GM19351 (cell line): ENCODE results near the gene TRAF3IP1.
A peak's percentile ranks its signal among the peaks of the same experiment; 100 is the strongest.

Experiments
- ATAC-seq: cut with Tn5 transposase; IDR thresholded peaks from one replicate; pipeline ENCODE4 v1.9.1; 2021; ENCODE audit warnings: mild to moderate bottlenecking, moderate library complexity; ENCODE audit not compliant: unreplicated experiment

Gene TRAF3IP1

DNA sequence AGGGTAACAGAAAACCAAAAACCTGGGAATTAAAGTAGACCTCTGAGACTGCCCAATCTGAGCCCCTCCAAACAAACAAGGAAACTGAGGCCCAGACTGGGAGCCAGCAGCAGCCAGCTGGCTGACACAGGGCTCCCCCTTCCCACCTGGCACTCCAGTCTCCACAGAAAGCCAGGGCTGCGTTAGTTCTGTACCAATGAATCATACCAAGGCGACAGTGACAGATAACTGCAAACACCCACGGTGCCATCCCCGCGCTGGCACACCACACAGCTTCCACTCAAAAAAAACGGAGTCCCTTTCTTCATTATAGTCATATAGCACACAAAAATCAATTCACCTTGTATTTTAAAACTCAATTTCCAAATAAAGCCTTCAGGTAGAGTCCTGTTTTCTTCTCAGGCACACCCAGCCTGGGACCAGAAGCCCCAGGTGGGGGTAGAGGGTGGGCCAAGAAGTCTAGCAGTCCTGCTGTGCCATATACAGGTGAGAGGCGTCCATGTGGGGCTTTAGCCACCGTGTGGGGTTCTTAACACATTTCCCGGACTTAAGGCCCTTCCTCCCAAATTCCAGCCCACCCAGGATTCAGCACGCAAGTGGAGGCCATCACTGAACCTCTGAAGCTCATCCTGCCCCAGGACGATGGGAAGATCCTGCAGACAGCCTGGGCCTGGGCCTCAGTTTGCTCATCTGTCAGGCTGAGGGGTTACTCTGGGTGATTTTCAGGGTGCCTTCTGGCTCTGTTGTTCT is 33.2 kb upstream of the TRAF3IP1 start:
- no peak for ATAC-seq

DNA sequence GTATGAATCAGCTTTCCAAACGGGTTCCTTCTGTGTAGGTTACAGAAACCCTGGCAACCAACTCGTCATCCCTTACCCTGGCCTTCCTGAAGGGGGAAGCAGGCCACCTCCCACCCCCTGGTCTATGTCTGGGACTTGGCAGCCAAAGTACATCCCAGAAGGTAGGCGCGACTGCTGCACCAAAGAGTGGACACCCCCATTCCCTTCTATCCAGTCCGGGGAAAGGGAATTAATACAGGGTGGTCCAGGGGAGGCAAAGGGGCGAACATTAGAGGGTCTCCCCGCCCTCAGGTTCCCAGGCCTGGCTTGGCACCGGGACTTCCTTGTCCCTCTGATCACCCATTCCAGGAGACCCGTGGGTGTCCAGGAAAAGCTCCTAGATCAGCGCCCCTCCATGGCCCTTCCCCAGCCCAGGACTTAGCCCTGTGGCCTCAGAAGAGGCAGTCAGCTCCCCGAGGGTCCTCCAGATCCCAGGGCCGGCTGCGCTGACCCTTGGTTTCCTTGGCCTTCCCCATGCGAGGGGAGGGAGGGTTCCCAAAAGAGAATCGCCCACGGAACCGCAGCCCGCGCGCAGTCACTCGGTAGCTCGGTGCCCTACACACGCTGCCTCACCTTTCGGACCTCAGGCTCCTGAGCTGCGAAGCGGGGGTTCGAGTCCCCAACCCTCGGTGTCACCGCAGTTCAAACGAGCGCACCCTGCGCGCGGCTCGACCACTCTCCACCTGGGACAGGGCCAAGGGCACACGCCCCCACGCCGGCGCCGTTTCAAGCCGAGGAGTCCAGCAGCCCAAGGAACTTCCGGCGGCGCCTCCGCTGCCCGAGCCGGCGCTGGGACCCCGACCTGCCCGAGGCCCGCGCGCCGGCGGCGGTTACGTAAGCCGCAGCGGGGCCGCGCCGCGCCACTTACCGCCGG is 32.3 kb upstream of the TRAF3IP1 start, which contains the start of gene PER2:
Gene PER2, minus strand, starts transcription at position 874 of the 913 bp plus-strand sequence. CDS start 10,674 bp downstream, outside the sequence.
- ATAC-seq = peak; percentile 32

DNA sequence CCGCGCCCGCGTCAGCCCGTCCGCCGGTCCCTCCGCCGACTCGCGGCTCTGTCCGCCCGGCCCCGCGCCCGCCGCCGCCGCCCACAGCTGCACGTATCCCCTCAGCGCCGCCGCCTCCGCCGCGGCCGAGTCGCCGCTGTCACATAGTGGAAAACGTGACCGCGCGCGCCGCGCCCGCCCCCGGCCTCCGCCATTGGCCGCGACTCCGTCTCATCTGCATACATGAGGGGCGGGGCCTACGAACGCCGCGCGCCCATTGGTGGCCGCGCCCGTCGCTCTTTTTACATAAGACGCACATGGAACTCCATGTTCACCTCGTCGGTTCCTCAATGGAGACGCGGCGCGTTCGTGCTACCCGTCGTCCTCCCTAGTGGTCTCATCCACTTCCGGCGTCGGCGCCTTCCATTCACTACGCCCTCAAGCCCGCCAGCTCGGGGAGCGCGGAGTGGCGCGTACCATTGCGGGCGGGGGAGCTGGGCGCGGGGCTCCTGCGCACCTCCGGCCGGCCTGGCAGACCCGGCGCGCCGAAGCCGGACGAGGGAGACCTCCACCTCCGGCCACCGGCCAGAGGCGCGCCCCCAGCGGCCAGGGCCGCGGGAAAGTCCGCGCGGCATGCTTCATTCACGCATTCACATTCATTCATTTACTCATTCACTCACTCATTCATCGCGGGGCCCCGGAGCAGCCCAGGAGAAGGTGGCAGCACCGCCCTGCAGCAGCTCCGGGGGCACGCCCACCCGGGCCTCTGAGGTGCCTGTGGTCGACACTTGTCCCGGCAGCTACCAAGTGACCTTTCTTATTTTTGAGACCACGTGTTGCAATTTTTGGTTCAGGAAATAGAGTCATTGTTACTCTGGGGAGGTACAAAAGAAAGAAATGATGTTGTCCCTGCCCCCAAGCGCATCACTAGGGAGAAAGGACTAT is 31.4 kb upstream of the TRAF3IP1 start:
- ATAC-seq = peak; percentile 88

DNA sequence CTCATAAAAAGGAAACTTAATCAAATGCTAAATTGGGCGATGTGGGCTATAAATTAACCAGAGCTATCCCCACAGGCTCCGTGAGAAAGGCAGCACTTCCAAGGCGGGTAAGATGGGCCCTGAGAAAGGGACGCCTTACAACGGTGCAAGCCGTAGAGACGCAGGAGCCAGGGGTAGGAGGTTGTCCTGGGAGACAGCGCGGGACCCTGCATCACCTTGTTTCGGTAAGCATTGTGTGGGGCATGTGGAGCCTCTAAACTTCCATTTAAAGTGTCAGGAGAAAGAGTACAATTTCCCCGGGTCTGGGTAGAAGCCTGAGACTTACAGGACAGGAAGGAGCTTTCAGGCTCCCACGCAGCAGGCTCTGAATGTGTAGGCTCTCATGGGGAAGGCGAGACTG is 30.7 kb upstream of the TRAF3IP1 start:
- ATAC-seq = no peak

DNA sequence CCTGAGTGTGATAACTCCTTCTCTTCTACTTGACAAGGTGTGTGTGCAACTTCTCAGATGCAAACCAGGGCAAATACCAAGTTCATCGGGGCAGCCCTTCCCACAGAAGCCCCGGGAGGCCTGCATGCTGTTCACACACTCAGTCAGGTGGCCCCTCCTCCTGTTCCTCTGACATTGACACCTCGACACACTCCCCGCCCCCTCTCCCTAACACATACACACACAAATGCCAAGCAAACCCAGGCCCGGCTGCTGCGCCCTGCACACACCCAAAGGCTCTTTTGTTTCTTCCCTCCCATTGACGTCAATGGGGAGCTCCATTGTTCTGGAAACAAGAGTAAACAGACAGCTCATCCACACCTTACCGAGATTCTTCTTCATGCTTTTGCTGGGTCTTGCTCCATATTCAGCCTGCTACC is 30.2 kb upstream of the TRAF3IP1 start:
- ATAC-seq = no peak

DNA sequence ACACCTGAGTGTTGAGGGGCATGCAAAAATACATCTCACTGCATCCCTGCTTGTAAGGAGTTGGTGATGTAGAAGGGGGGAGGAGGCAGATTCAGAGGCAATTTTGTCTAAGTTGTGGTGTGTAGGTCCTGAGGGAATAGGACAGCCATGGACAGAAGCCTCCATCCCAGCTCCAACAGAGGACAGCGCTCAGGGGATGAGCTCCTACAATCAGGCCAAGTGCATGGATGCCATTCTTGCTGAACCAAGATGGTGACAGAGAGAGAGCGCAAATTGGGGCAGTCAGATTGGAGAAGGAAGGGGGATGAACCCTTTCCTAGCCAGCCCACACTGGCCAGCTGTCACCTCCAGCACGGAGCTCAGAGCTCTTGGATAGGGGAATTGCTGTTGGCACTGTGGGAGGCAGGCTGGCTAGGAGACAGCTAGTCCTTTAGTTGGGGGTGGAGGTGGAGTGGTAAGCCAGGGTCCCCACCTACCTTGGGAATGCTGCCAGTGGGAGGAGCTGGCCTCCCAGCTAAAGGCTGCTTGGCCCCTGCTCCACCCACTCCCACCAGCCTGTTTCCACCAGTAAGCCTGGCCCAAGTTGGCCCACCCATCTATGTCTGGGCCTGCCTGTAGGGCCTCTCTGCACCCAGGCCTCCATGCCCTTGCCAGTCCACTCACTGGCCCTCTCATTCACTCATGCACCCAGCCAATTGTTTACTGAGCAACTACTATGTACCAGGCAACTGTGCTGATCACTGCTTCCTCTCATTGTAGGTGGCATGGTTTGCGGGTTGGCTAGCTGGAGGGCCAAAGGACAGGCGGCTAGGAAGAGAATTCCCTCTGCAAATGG is 29.4 kb upstream of the TRAF3IP1 start:
- ATAC-seq = no peak

DNA sequence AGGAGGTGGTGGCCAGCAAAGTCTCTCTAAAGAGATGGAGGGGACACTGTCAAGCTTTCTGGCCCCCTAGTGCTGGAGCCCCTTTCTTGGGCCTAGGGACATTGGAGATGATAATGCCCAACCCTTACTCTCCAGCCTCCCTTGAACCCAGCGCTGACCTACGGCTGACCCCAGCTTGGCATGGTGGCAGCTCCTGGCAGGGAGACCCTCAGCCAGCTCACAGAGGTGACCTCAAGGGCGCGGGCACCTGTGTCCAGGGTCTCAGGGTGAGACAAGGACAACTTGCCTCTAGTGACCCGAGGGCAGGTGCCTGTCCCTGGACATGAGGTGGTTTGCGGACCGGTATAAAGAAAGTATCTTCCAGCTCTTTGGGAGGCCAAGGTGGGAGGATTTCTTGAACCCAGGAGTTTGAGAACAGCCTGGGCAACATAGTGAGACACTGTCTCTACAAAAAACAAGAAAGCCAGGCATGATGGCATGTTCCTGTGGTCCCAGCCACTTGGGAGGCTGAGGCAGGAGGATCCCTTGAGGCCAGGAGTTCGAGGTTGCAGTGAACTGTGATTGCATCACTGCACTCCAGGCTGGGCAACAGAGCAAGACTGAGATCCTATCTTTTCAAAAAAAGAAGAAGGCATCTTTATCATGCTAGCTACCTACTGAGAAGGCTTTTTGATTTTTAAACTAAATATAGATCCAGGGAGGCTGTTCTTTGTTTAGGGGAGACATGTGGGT is 28.6 kb upstream of the TRAF3IP1 start:
- no peak for ATAC-seq

DNA sequence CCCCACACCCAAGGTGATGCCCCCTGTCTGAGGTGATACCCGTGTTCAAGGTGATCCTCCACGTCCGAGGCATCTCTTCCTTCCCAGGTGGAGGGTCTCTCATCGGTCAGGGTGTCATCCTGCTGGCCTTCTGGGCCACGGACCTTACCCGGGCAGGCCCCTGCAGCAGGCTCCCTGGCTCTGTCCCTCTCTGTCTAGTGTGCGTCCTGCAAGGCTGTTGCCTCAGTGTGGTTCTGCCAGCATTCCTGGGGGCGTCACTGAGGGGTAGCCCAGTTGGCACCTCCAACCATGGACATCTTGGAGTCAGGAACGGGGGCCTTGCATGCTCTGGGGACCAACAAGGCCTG is 26.3 kb upstream of the TRAF3IP1 start:
- ATAC-seq = no peak

DNA sequence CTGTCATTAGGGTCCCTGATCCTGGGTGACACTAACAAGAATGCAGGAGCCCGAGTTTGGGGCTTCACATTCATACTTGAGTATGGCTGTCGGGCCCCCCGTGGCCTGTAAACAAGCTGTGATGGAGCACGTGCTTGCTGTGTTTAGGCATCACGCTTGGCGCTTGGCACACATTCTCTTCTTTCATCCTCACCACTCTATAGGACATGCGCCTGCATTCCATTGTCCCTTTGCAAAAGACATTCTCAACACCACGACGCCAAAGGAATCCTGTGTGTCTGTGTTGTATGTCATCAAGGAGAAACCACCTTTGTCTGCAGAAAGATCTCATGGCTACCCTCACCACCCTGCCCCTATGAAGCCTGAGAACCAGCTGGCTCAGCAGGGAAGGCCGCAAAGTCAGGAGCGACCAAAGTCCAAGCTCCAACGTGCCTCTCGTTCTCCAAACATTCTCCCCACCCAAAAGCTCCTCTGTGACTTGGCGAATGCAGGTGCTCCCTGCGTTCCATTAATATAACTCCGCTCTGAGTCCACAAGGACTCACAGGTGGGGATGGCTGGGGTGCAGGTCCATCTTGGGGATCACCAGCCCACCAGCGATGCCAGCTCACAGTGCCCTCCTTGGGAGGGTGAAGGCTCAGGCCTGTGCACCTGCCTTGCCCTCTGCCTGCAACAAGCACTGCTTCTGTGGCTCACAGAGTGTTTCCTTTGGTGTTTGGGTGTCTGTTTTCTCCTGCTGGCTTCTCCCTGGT is 25.8 kb upstream of the TRAF3IP1 start:
- ATAC-seq = no peak

DNA sequence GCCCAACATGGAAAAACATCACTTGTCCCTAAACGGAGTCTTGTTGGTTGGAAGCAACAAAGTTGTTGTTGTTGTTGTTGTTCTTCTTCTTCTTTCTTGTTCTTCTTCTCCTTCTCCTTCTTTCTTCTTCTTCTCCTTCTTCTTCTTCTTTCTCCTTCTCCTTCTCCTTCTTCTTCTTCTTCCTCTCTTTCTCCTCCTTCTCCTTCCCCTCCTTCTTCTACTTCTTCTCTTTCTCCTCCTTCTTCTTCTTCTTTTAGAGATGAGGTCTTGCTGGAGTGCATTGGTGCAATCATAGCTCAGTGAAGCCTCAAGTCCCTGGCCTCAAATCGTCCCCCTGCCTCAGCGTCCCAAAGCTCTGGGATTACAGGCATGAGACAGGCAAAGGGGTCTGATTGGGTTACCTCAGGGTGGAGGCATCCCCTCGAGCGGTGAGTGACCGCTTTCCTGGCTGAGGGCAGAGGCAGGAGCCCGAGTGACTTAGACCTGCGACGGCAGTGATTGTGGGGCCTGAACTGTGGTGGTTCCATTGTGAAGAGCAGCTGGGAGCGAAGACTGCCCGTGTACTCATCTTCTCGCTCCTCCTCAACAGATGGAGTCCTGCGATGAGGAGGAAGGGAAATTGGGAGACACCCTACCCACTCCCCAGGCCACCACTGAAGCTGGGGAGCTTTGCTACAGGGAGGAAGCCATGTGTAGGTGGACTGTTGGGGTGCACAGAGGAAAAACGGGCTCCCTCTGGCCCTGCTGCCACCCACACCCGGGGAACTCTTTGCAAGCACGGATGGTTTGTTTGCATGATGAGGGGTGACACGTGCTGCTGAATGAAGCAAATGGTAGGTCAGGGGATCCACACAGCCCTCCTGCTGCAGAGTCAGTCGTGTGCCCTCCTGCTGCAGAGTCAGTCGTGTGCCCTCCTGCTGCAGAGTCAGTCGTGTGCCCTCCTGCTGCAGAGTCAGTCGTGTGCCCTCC is 24.9 kb upstream of the TRAF3IP1 start:
- no peak for ATAC-seq

DNA sequence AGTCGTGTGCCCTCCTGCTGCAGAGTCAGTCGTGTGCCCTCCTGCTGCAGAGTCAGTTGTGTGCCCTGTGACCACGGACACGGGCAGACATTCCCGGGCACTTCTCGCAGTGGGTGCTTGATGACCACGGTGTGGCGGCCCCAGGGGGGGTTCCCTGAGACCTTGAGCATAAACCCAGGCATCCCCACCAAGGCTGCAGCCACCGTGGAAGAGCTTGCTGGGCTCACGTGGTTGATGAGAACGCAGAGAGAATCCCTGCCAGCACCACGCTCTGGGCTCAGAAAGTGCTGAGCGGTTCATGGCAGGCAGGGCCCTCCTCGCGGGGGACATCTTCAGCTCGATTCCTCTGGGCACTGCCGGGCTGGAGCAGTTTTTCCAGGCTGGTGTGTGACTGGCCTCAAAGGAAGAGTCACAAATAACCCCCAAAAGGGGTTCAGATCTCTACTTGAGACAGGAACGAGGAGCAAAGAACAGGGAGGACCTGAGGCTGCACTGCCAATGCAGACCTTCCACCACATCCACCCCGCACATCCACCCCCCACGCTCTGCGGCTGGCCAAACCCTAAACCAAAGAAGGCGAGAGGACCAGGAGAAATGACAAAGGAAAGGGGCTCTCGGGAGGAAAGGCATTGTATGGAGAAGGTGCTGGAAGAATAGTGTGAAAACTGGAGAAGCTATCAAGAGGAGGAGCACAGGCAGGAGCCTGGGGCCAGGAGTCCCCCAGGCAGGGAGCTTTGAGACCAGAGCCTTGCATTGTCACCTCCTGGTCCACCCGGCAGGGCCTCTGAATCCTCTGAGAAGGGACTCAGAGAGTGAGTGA is 23.5 kb upstream of the TRAF3IP1 start:
- ATAC-seq = no peak

DNA sequence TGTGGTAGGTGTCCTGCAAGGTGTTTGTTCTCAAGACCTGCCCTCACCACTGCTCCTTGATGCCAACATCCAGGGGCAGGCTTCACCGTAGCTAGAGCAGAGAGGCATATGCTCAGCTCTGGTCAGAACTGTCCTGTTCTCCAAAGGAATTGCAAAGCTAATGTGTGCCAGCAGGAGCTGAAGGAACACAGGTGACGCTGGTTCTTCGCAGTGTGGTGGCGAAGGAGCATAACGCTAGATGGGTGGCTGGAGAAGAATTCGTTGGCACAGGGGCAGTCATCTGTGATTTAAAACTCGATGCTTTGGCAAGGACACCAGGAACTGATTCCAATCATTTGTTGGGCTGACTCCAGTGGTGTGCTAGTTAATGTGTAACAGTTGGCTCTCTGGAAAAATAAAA is 20.5 kb upstream of the TRAF3IP1 start:
- no peak for ATAC-seq

DNA sequence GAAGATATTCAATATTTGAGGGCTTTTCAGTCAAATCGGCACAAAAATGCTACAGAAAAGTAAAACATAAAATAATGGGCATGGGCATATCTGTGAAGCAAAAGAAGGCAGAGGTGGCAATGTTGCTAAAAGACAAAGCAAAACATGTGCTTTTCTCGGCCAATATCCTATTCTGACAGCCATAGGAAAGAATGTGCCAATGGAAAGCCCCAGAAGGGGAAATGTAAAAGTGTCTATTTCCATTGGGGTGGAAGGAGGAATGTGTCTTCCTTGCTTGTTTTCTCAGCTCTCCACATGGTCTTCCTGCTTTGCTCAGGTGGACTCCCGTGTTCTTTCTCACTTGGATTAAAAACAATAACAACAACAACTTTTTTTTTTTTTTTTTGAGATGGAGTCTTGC is 18.2 kb upstream of the TRAF3IP1 start:
- ATAC-seq = no peak

DNA sequence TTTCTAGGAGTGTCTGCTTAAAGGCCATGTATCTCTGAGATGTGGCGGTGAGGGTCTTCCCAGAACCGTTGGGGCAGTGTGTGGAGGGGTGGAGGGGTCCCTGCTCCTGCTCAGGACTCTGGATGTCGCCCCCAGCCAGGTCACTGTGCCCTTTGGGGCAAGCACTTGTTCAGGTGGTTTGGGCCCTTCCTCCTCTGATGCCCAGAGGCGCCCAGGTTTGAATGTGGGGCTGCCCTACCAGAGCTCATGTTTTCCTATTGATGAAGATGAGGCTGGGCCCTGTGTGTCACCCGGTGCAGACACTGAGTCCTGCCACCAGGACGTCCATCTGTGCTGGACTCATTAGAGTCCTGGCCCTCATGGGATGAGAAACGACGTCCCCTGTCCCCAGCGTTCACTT is 17.6 kb upstream of the TRAF3IP1 start:
- ATAC-seq = no peak

DNA sequence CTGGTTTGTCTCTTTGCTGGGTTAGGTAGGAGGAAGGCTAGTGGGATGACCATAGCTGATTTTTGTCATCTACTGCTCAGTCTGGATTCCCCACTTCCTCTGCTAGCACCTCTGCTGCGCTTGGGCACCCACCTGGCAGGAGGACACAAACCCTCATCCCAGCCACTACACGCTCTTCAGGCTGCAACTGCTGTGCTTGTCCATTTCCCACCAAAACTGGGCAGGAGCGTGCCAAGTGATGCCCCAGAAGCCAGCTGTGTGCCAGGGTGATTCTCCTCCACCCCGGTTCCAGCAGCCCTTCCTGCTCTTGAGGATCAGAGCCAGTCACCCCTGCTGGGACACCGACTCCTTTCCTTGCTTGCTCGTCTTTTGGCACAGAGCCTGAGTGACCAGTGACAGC is 16.2 kb upstream of the TRAF3IP1 start:
- no peak for ATAC-seq

DNA sequence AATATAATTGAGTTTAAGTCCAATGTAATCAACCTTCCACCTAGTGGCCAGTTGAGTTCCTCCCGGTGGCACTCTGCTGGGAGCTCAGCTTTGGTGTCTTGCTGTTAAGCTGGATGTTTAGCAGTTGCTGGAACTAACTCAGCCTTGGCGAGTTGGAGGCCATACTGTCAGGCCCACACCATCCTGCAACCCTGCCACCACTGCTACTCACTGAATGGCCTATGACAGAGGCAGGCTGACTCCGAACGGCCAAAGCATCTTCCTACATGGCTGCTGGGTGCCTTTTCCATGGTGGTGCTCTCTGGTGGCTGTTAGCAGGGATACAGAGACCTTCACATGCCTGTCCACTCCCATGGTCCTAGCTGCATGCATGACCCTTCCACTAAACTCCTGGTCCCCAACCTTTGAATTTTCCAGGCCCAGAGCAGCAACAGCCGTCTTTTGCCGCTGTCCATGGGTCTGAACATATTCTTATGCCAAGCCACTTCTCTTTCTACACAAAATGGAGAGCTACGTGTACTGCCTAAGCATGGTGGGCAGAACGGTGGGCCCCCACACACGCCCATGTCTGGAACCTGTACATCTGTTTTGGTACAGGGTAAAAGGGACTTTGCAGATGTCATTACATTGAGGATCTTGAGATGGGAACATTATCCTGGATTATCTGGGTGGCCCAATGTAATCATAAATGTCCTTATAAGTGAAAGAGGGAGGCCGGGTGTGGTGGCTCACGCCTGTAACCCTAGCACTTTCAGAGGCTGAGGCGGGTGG is 15.0 kb upstream of the TRAF3IP1 start:
- no peak for ATAC-seq
